HG02938 (cell line): ENCODE data around the gene ALDOA.

Experiments
- ATAC-seq: cut with Tn5 transposase; IDR thresholded peaks from one replicate; pipeline ENCODE4 v1.9.1; 2021; ENCODE audit warnings: mild to moderate bottlenecking, moderate library complexity; ENCODE audit not compliant: unreplicated experiment

The ALDOA gene

GRCh38 chr16:30088832-30089624, 23.5 kb downstream of the ALDOA start:
- ATAC-seq = no peak

- no peak for ATAC-seq
Measured at GRCh38 chr16:30090610-30091331, 25.2 kb downstream of the ALDOA start.

GRCh38 chr16:30091474-30092372, 26.2 kb downstream of the ALDOA start, which contains the start of gene TBX6:
TSS of gene TBX6 (minus strand) at chr16:30091924. CDS start at chr16:30091193, 731 bp downstream.
- peak; percentile 58 for ATAC-seq

GRCh38 chr16:30092373-30093010, 26.9 kb downstream of the ALDOA start:
- peak; percentile 43 for ATAC-seq

GRCh38 chr16:30094541-30095165, 29.1 kb downstream of the ALDOA start:
- ATAC-seq = no peak

- no peak for ATAC-seq
Measured at GRCh38 chr16:30095166-30096078, 29.9 kb downstream of the ALDOA start.

GRCh38 chr16:30096105-30096861, 30.7 kb downstream of the ALDOA start, which contains the start of gene YPEL3:
TSS of gene YPEL3 (minus strand) at chr16:30096213. CDS start at chr16:30095482, 731 bp downstream.
- ATAC-seq = peak; percentile 32

- no peak for ATAC-seq
Measured at GRCh38 chr16:30096862-30097563, 31.5 kb downstream of the ALDOA start.

- no peak for ATAC-seq
Measured at GRCh38 chr16:30104090-30104489, 38.5 kb downstream of the ALDOA start.

GRCh38 chr16:30104492-30104891, 38.9 kb downstream of the ALDOA start:
- no peak for ATAC-seq

GRCh38 chr16:30108059-30108850, 42.7 kb downstream of the ALDOA start:
- ATAC-seq = no peak

GRCh38 chr16:30110661-30111060, 45.1 kb downstream of the ALDOA start:
- no peak for ATAC-seq

GRCh38 chr16:30112197-30113030, 46.9 kb downstream of the ALDOA start:
- ATAC-seq = no peak

GRCh38 chr16:30113031-30113710, 47.6 kb downstream of the ALDOA start, which contains the start of gene GDPD3:
TSS of gene GDPD3 (minus strand) at chr16:30113537. CDS start at chr16:30113478, 59 bp downstream.
- no peak for ATAC-seq

- ATAC-seq = no peak
Measured at GRCh38 chr16:30113711-30114333, 48.3 kb downstream of the ALDOA start.
